Measurements from ENCODE around the gene TENT4B. TPM values are rescaled to one million over a fixed set of nuclear protein-coding genes. Genes with fewer than 3 reads are reported as not detected.
"Not testable (repeated sequence)": the region's sequence is repeated elsewhere in the genome, so short reads cannot be mapped to it uniquely, and the experiment has no call there.

Gene TENT4B
- total RNA-seq, 2 experiments from 2014 or later: 18.6 to 19.7 TPM

- no peak for DNase-seq
- H3K36me3 Mint-ChIP-seq: peaks cover 6% of the 10 kb centered on the region
- H3K4me3 Mint-ChIP-seq: no peak overlapping the region
- H3K4me1 Mint-ChIP-seq: peaks cover 2% of the 10 kb centered on the region
- H3K27ac Mint-ChIP-seq: no peak overlapping the region
- H3K9me3 Mint-ChIP-seq: no peaks in the 10 kb centered on the region
- H3K27me3 Mint-ChIP-seq: no peaks in the 10 kb centered on the region
These were observed 74.0 kb downstream of the TENT4B start for GRCh38 chr16:50227120-50227519.

GRCh38 chr16:50227665-50228064 lies 74.6 kb downstream of the TENT4B start:
- Mint-ChIP-seq H3K4me3 (no peak overlapping the region), H3K4me1 (peaks cover 2% of the 10 kb centered on the region), H3K27me3 (no peaks in the 10 kb centered on the region), H3K9me3 (no peaks in the 10 kb centered on the region), H3K27ac (no peak overlapping the region), H3K36me3 (peaks cover 6% of the 10 kb centered on the region)
- no peak for DNase-seq

GRCh38 chr16:50228364-50228868 lies 75.3 kb downstream of the TENT4B start:
- Mint-ChIP-seq H3K9me3 (no peaks in the 10 kb centered on the region), H3K27me3 (no peaks in the 10 kb centered on the region), H3K36me3 (peaks cover 6% of the 10 kb centered on the region), H3K27ac (no peak overlapping the region), H3K4me1 (peaks cover 2% of the 10 kb centered on the region), H3K4me3 (no peak overlapping the region)
- DNase-seq: no peak

DNA sequence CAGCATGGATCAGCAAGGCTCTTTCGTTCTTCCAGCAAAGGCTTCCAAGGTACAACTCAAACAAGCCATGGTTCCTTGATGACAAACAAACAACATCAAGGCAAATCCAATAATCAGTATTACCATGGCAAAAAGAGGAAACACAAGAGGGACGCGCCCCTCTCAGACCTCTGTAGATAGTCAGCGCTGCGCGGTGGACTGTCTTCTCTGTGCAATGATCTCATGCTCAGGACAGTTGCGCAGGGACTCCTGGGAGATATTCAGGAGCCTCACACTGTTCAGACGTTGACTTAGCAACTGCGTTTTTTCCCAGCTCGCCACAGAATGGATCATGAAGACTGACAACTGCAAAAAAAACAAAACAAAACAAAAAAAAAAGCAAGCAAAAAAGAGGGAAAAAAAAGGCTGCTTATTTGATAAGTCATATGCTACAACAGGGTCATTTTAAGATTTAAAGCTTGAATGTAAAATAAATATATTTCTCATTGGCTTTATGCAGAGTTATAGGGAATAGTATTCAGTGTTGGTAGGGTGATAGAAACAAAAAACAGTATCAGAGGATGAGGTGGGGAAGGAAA lies 76.1 kb downstream of the TENT4B start:
- no peak overlapping the region for H3K4me3 Mint-ChIP-seq
- no peak for DNase-seq
- H3K27ac Mint-ChIP-seq: no peak overlapping the region
- H3K4me1 Mint-ChIP-seq: peaks cover 2% of the 10 kb centered on the region
- H3K27me3 Mint-ChIP-seq: no peaks in the 10 kb centered on the region
- peaks cover 6% of the 10 kb centered on the region for H3K36me3 Mint-ChIP-seq
- H3K9me3 Mint-ChIP-seq: no peaks in the 10 kb centered on the region

DNA sequence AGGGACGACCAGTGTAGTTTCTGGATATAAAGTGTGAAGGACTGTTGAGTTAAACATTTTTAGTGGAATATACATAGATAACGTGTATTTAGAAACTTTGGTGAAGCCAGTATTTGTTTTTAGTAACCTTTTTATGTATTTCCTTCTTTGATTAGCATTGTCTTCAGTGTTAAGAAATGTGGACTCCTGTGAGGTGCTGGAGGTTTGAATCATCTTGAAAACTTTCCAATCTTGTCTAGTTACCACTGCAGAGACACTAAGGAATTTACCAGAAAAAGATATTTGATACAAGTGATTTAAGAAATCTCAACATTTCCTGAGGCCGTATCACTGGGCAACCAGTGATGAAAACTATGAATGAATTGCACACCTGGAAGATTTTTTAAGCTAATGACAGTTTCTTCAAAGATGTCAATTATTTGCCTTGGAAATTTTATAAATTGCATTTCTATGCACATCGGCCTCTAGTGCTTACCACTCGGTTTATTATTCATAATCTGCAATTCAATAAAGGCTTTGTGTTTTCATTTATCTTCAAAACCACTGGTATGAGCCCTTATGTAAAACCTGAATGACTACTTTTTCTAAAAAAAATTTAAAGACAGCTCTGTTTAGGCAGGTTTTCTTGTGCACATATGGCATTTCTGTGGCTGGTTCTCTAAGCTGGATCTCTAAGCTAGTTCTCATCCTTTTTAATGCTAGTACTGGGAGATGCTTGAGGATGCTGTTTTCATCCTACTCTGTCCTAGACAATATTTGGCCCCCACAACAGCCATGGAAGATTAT lies 81.9 kb downstream of the TENT4B start:
- Mint-ChIP-seq H3K36me3 (no peaks in the 10 kb centered on the region), H3K4me1 (no peaks in the 10 kb centered on the region), H3K4me3 (no peak overlapping the region), H3K9me3 (peaks cover 1% of the 10 kb centered on the region), H3K27ac (no peak overlapping the region), H3K27me3 (no peaks in the 10 kb centered on the region)
- DNase-seq: no peak

DNA sequence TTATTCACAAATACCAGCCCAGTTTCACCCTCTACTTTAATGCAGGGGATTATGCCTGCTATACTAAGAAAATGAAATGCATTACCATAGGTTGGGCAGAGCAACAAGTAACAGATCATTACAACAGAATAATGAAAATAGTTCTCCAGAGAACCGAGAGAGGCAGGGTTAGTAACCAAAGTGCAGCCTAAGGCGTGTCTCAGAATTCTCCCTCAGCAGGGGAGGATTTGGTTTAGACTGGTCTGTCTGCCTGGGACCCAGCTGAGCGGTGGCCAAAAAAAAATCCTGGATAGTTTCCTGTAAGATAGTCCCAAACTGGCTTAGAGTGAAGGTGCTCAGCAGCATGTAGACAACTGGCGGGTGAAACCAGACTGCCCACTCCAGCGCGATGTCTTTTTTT lies 82.5 kb downstream of the TENT4B start:
- peaks cover 1% of the 10 kb centered on the region for H3K9me3 Mint-ChIP-seq
- H3K27ac Mint-ChIP-seq: no peak overlapping the region
- H3K4me1 Mint-ChIP-seq: no peaks in the 10 kb centered on the region
- DNase-seq: no peak
- no peaks in the 10 kb centered on the region for H3K36me3 Mint-ChIP-seq
- no peak overlapping the region for H3K4me3 Mint-ChIP-seq
- no peaks in the 10 kb centered on the region for H3K27me3 Mint-ChIP-seq

DNA sequence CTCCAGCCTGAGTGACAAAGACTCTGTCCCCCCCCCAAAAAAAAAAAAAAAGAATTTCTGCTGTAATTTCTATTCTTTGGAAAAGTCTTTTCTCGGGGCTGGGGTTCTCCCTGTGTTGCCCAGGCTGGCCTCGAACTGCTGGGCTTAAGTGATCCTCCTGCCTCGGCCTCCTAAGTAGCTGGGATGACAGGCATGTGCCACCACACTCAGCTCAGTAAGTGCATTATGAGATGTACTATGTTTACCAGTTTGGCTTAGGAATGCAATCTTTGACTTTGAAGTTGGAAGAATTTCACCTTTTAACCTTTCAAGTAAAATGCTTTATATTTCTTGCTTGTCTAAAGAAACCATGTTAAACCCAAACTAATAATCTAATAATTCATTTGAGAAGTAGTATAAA lies 85.2 kb downstream of the TENT4B start:
- no peak for DNase-seq
- H3K4me1 Mint-ChIP-seq: no peaks in the 10 kb centered on the region
- no peaks in the 10 kb centered on the region for H3K27me3 Mint-ChIP-seq
- no peak overlapping the region for H3K4me3 Mint-ChIP-seq
- H3K36me3 Mint-ChIP-seq: no peaks in the 10 kb centered on the region
- peaks cover 1% of the 10 kb centered on the region for H3K9me3 Mint-ChIP-seq
- H3K27ac Mint-ChIP-seq: no peak overlapping the region

- Mint-ChIP-seq H3K4me1 (no peaks in the 10 kb centered on the region), H3K4me3 (no peak overlapping the region), H3K27ac (no peak overlapping the region), H3K36me3 (no peaks in the 10 kb centered on the region), H3K9me3 (peaks cover 1% of the 10 kb centered on the region), H3K27me3 (no peaks in the 10 kb centered on the region)
- no peak for DNase-seq
These were observed 85.8 kb downstream of the TENT4B start for GRCh38 chr16:50238868-50239301.

- not testable (repeated sequence) for H3K4me3 Mint-ChIP-seq, H3K9me3 Mint-ChIP-seq, H3K27me3 Mint-ChIP-seq, H3K27ac Mint-ChIP-seq, H3K36me3 Mint-ChIP-seq, DNase-seq
- H3K4me1 Mint-ChIP-seq: peaks cover 13% of the 10 kb centered on the region
These were observed 89.9 kb downstream of the TENT4B start for GRCh38 chr16:50243024-50243423.

GRCh38 chr16:50244140-50244503 lies 91.0 kb downstream of the TENT4B start:
- Mint-ChIP-seq H3K4me3 (no peak overlapping the region), H3K27me3 (no peaks in the 10 kb centered on the region), H3K4me1 (peaks cover 13% of the 10 kb centered on the region), H3K9me3 (no peaks in the 10 kb centered on the region), H3K36me3 (no peaks in the 10 kb centered on the region), H3K27ac (no peak overlapping the region)
- no peak for DNase-seq

DNA sequence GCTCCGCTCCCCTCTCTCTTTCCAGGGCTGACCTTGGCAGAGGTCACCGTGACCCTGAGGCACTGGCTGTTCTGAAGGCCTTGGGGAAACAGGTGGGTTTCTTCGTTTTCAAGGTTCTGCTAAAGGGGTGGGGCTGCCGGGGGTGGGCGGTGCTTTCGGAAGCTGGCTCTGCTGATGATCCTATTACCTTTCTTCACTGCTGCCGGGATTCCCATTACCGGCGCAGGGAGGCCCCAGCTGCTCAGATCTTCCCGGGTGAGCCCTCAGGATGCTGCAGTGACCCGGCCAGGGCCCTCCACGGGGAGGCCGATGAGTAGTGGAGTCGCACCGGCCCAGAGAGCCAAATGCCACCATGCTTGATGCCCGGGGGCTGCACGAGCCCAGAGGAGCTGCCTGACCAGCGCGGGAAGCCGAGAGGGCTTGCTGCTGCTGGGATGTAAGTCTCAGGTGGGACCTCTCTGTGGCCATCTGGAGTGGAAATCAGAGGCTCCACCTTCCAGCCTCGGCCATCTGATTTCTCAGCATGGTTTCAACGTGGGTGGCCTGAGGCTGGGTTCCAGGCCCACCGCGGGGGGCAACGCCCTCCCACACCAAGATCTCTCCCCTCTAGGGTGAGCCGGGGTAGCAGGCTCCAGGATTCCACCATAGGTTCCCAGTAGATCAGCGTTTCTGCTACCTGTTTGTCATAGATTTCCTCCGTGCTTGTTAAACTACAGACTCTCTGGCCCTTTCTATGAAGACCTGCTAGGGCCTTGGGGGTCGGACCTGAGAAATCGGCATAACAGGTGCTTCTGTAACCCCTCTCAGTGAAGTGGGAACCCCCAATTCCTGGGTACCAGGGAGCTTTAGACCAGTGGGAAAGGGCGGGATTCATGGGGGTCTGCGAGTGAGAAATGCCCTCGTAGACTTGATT lies 91.7 kb downstream of the TENT4B start:
- DNase-seq: no peak
- H3K36me3 Mint-ChIP-seq: no peaks in the 10 kb centered on the region
- peaks cover 13% of the 10 kb centered on the region for H3K4me1 Mint-ChIP-seq
- H3K9me3 Mint-ChIP-seq: no peaks in the 10 kb centered on the region
- H3K27me3 Mint-ChIP-seq: no peaks in the 10 kb centered on the region
- peak overlapping the region; percentile 81 for H3K27ac Mint-ChIP-seq
- peak overlapping the region; percentile 75 for H3K4me3 Mint-ChIP-seq

- Mint-ChIP-seq H3K36me3 (no peaks in the 10 kb centered on the region), H3K4me1 (peaks cover 13% of the 10 kb centered on the region), H3K9me3 (no peaks in the 10 kb centered on the region), H3K27ac (peak overlapping the region; percentile 81), H3K4me3 (peak overlapping the region; percentile 75), H3K27me3 (no peaks in the 10 kb centered on the region)
- DNase-seq: peak; percentile 77
These were observed 92.6 kb downstream of the TENT4B start for GRCh38 chr16:50245417-50246298.

DNA sequence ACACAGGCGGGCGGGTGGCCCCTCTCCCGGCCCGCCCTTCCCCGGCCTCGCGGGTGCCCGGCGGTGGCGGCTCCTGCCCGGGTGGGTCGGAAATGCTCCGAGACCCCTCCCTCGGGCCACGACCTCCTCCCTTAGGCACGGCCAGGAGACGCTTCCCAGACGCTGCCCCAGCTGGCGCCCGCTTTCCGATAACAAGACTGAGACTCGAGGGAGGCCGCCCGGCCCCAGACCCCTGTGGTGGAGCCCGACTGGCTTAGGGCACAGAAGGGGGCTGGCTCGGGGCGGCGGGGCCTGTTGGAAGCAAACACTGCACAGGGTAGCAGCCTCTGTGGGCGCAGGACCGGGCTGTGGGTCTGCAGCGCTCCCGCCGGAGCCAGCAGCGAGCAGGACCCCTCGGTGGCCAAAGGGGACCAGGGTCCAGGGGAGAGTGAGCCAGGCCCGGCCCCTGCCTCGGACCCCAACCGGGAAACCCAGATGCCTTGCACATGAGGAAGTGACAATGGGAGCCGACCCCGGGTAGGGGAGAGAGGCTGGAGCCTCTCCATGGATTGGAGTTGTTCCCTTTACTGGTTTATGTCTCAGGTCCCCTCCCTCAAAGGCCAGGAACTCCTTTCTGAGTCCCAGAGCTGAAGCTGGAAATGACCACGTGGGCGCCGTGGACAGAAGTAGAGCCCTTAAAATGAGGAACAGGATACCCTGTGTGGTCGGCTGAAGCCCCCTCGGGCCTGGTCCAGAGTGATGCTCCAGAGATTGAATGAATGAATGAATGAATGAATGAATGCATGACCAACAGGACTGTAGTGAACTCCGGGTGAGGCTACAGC lies 93.4 kb downstream of the TENT4B start:
- Mint-ChIP-seq H3K4me1 (peaks cover 16% of the 10 kb centered on the region), H3K36me3 (no peaks in the 10 kb centered on the region), H3K27me3 (no peaks in the 10 kb centered on the region), H3K27ac (peak overlapping the region; percentile 62), H3K9me3 (no peaks in the 10 kb centered on the region), H3K4me3 (peak overlapping the region; percentile 76)
- no peak for DNase-seq
